ENCODE results near the gene XPNPEP1.
A peak's percentile ranks its signal among the peaks of the same experiment; 100 is the strongest.

The XPNPEP1 gene

GRCh38 chr10:109886037-109886780 is 37.1 kb downstream of the XPNPEP1 start:
- TF ChIP-seq GLIS3 (CRISPR knock-in tag; IDR thresholded peaks at IDR 0.05) (no peak), OSR1 (CRISPR knock-in tag; IDR thresholded peaks at IDR 0.05) (no peak), ESRRG (CRISPR knock-in tag; IDR thresholded peaks at IDR 0.05) (no peak)
- no peak for ATAC-seq

DNA sequence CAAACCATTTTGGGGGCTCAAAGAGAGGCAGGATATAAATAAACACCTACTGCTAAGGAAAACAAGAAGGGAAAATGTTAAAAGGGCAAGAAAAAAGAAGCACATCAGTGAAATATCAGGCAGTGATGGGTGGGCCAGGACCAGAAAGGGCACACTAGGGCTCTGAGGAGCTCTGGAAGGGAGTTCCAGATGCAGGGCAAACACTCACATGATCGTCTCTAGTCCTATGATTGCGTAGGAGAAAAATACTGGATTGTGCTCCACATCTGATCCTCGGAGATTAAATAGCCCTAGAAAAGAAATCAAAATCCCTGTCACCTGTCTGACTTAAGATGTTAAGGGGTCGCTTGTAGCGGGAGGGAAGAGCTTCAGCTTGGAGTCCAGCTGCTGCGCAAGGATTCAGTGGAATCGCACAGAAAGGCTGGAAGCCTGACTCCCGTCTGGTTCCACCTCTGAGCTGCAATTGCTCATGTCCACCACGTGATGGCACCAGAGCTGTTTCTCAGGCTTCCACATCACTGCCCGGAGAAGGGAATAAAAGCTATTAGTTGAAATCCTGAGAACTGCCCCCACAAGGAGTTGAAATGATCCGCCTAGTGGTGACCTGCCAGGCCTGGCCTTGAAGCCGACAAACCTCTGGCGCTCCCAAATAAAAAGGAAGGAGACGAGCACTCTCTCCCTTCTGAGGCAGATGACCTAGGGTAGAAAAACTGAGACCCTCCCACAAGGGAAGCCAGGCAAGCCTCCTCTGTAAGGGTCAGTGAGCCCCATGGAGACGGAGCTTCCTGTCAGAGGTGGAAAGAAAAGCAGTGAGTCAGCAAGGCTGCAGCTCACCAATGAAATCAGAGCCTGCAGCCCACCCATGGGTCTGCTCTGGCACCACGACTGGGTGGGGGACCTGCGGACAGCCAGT is 39.2 kb downstream of the XPNPEP1 start:
- ATAC-seq: peak; percentile 97
- TF ChIP-seq ZNF565 (CRISPR knock-in tag; conservative IDR thresholded peaks at IDR 0.05; ENCODE audit: low read depth) (no peak), PPARA (CRISPR knock-in tag; IDR thresholded peaks at IDR 0.05; ENCODE audit: borderline replicate concordance) (no peak), CSDC2 (CRISPR knock-in tag; IDR thresholded peaks at IDR 0.05) (no peak), TOX (CRISPR knock-in tag; IDR thresholded peaks at IDR 0.05; ENCODE audit: borderline replicate concordance) (no peak), ISL1 (CRISPR knock-in tag; IDR thresholded peaks at IDR 0.05) (no peak), ZFP30 (CRISPR knock-in tag; IDR thresholded peaks at IDR 0.05) (no peak), RARB (CRISPR knock-in tag; IDR thresholded peaks at IDR 0.05) (no peak), BACH2 (CRISPR knock-in tag; IDR thresholded peaks at IDR 0.05; ENCODE audit: borderline replicate concordance) (no peak), ARNTL (CRISPR knock-in tag; IDR thresholded peaks at IDR 0.05; ENCODE audit: borderline replicate concordance, low read depth) (no peak), OSR1 (CRISPR knock-in tag; IDR thresholded peaks at IDR 0.05) (no peak), ZNF70 (CRISPR knock-in tag; IDR thresholded peaks at IDR 0.05) (no peak), ZFP3 (CRISPR knock-in tag; IDR thresholded peaks at IDR 0.05) (no peak), POU6F1 (CRISPR knock-in tag; IDR thresholded peaks at IDR 0.05; ENCODE audit: borderline replicate concordance, low read depth) (no peak), GLIS3 (CRISPR knock-in tag; IDR thresholded peaks at IDR 0.05) (no peak), ZC3H10 (CRISPR knock-in tag; IDR thresholded peaks at IDR 0.05) (no peak), ZNF8 (CRISPR knock-in tag; IDR thresholded peaks at IDR 0.05) (no peak), SNAI2 (CRISPR knock-in tag; IDR thresholded peaks at IDR 0.05) (no peak)
- TF ChIP-seq, protein P1, sequence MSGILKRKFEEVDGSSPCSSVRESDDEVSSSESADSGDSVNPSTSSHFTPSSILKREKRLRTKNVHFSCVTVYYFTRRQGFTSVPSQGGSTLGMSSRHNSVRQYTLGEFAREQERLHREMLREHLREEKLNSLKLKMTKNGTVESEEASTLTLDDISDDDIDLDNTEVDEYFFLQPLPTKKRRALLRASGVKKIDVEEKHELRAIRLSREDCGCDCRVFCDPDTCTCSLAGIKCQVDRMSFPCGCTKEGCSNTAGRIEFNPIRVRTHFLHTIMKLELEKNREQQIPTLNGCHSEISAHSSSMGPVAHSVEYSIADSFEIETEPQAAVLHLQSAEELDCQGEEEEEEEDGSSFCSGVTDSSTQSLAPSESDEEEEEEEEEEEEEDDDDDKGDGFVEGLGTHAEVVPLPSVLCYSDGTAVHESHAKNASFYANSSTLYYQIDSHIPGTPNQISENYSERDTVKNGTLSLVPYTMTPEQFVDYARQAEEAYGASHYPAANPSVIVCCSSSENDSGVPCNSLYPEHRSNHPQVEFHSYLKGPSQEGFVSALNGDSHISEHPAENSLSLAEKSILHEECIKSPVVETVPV (CRISPR knock-in tag; IDR thresholded peaks at IDR 0.05): no peak
- TF ChIP-seq, protein P2, sequence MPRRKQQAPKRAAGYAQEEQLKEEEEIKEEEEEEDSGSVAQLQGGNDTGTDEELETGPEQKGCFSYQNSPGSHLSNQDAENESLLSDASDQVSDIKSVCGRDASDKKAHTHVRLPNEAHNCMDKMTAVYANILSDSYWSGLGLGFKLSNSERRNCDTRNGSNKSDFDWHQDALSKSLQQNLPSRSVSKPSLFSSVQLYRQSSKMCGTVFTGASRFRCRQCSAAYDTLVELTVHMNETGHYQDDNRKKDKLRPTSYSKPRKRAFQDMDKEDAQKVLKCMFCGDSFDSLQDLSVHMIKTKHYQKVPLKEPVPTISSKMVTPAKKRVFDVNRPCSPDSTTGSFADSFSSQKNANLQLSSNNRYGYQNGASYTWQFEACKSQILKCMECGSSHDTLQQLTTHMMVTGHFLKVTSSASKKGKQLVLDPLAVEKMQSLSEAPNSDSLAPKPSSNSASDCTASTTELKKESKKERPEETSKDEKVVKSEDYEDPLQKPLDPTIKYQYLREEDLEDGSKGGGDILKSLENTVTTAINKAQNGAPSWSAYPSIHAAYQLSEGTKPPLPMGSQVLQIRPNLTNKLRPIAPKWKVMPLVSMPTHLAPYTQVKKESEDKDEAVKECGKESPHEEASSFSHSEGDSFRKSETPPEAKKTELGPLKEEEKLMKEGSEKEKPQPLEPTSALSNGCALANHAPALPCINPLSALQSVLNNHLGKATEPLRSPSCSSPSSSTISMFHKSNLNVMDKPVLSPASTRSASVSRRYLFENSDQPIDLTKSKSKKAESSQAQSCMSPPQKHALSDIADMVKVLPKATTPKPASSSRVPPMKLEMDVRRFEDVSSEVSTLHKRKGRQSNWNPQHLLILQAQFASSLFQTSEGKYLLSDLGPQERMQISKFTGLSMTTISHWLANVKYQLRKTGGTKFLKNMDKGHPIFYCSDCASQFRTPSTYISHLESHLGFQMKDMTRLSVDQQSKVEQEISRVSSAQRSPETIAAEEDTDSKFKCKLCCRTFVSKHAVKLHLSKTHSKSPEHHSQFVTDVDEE (CRISPR knock-in tag; IDR thresholded peaks at IDR 0.05): no peak
- TF ChIP-seq, protein P3, sequence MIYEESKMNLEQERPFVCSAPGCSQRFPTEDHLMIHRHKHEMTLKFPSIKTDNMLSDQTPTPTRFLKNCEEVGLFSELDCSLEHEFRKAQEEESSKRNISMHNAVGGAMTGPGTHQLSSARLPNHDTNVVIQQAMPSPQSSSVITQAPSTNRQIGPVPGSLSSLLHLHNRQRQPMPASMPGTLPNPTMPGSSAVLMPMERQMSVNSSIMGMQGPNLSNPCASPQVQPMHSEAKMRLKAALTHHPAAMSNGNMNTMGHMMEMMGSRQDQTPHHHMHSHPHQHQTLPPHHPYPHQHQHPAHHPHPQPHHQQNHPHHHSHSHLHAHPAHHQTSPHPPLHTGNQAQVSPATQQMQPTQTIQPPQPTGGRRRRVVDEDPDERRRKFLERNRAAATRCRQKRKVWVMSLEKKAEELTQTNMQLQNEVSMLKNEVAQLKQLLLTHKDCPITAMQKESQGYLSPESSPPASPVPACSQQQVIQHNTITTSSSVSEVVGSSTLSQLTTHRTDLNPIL (CRISPR knock-in tag; IDR thresholded peaks at IDR 0.05; ENCODE audit: low read depth): no peak

DNA sequence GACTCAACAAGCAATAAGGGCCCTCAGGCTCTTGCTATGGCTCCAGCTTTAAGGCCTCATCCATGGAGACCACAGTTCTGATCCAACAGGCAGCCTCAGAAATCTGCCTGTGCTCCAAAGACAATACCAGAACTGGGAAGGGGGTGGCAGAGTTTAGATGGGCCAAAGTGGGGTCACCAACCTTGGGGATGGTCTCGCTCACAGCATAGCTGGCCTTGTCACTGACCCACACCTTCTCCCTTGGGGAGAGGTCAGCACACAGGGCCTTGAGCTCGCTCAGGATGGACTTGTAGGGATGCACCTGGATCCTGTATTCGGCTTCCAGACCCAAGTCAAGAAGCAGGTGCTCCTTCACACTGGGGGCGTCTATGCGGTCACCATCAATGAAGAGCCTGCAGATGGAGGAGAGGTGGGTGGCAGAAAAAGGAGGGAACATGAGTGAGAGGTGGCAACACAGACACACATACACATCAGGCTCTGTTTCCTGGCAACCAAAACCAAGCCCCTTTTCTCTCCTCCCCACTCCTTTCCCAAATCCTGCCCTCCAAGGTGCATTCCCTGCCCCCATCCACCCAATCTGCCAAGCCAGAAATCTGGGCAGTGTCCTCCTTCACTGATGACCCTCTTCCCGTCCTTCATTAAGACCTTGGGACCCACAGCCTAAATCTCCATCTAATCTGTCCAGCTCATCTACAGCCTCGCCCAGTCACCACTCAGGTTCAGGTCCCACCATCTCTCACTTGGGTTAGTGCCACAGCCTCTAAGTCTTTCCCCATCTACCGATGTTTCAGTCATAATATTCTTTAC is 40.9 kb downstream of the XPNPEP1 start:
- ATAC-seq: no peak

More for the DNA sequence above, 40.9 kb downstream of the XPNPEP1 start:
- TF ChIP-seq, protein P1 (CRISPR knock-in tag; IDR thresholded peaks at IDR 0.05): no peak
- TF ChIP-seq SNAI2 (CRISPR knock-in tag; IDR thresholded peaks at IDR 0.05) (no peak), ZNF8 (CRISPR knock-in tag; IDR thresholded peaks at IDR 0.05) (no peak), RARB (CRISPR knock-in tag; IDR thresholded peaks at IDR 0.05) (no peak), ISL1 (CRISPR knock-in tag; IDR thresholded peaks at IDR 0.05) (no peak), ZNF565 (CRISPR knock-in tag; conservative IDR thresholded peaks at IDR 0.05; ENCODE audit: low read depth) (no peak), TOX (CRISPR knock-in tag; IDR thresholded peaks at IDR 0.05; ENCODE audit: borderline replicate concordance) (no peak), CSDC2 (CRISPR knock-in tag; IDR thresholded peaks at IDR 0.05) (no peak)
- TF ChIP-seq, protein P2 (CRISPR knock-in tag; IDR thresholded peaks at IDR 0.05): no peak

Data from SK-N-SH treated with all-trans-retinoic acid at 6 μM for 48 hours (cell line).